HepG2 (cell line): ENCODE results near the gene LEFTY2. TPM values are rescaled to one million over a fixed set of nuclear protein-coding genes. Genes with fewer than 3 reads are reported as not detected.

Experiments
- ATAC-seq: fragments of 200-7000 bp; cut with Tn5 transposase; 3 replicates; pipeline ENCODE4 v1.9.1; 2020; ENCODE audit warnings: mild to moderate bottlenecking, moderate library complexity
- BruUV-seq: library from RNA; stranded (reverse); fragments of 400-500 nt; replicated peaks from 2 replicates; lab custom pipeline; 2021; lab: Mats Ljungman, UMichigan
- CTCF ChIA-PET: fragments of 300-600 bp; formaldehyde crosslinking; extraction: SDS; loops from one replicate; lab custom pipeline; 2021; ENCODE audit warnings: low total read pairs, inconsistent platforms, low intra/inter-chr PET ratio; lab: Yijun Ruan, JAX
- POLR2A ChIA-PET: fragments of 350-600 bp; sonication (Branson Sonifier 250); formaldehyde crosslinking; loops from one replicate; lab custom pipeline; 2020; ENCODE audit warnings: antibody characterized with exemption, inconsistent platforms; lab: Yijun Ruan, JAX
- DNase-seq: peaks from one replicate; pipeline ENCODE4 v3.0.0-alpha.2; 2015; ENCODE audit warnings: low spot score
- FAIRE-seq: peaks from 3 replicates; lab custom pipeline; 2011; peaks lifted over from hg19 to GRCh38; lab: Jason Lieb, UNC
- H2AFZ ChIP-seq: one replicate; pipeline ENCODE4 v1.6.1; 2011; ENCODE audit warnings: low read length, inconsistent platforms
- H3K27ac ChIP-seq: fragments of 300-600 bp; 3 replicates; pipeline ENCODE4 v1.8.0; 2011; ENCODE audit warnings: mixed run types, mild to moderate bottlenecking, mixed read lengths, low read length, inconsistent platforms; ENCODE audit not compliant: insufficient read depth; ENCODE audit errors: extremely low read length
- H3K27me3 ChIP-seq, 2 experiments: fragments of 200-600 bp in 1 of 2; 2 replicates in 1 of 2; 3 replicates in 1 of 2; pipeline versions ENCODE4 v1.6.0 to v1.8.0; 2011; ENCODE audit warnings: low read length in 2 of 2, mild to moderate bottlenecking in 2 of 2, moderate library complexity in 2 of 2, inconsistent platforms in 1 of 2; ENCODE audit not compliant: insufficient read depth in 2 of 2, control insufficient read depth in 1 of 2
- H3K36me3 ChIP-seq, 2 experiments: fragments of 200-600 bp in 1 of 2; replicated peaks in 1 of 2; 2 replicates in 1 of 2; 3 replicates in 1 of 2; pipeline versions ENCODE4 v1.5.1 to v1.8.0; 2011; ENCODE audit warnings: low read length in 2 of 2, inconsistent platforms in 1 of 2; ENCODE audit not compliant: insufficient read depth in 2 of 2, control insufficient read depth in 1 of 2
- H3K4me1 ChIP-seq: 2 replicates; pipeline ENCODE4 v1.5.1; 2012; ENCODE audit warnings: low read length, inconsistent platforms; ENCODE audit not compliant: insufficient read depth
- H3K4me2 ChIP-seq: 2 replicates; pipeline ENCODE4 v1.6.0; 2011; ENCODE audit warnings: low read depth, low read length, inconsistent platforms
- H3K4me3 ChIP-seq, 3 experiments: fragments of 200-600 bp in 1 of 3; sonication (generic), shearing (Covaris generic) in 1 of 3; replicated peaks in 1 of 3; 2 replicates each; pipeline ENCODE4 v1.5.1; 2011 to 2016; ENCODE audit warnings: low read length in 3 of 3, inconsistent platforms in 2 of 3, low read depth in 2 of 3, mild to moderate bottlenecking in 2 of 3, control low read depth in 1 of 3, mixed read lengths in 1 of 3; ENCODE audit not compliant: insufficient read depth in 1 of 3
- H3K79me2 ChIP-seq: one replicate; pipeline ENCODE4 v1.6.1; 2011; ENCODE audit warnings: low read length, inconsistent platforms; ENCODE audit not compliant: insufficient read depth
- H3K9ac ChIP-seq: 2 replicates; pipeline ENCODE4 v1.6.0; 2011; ENCODE audit warnings: mild to moderate bottlenecking, low read depth, low read length, inconsistent platforms; ENCODE audit not compliant: insufficient read depth
- H3K9me3 ChIP-seq: 2 replicates; pipeline ENCODE4 v1.5.1; 2012; ENCODE audit warnings: mild to moderate bottlenecking, low read length
- H4K20me1 ChIP-seq: 2 replicates; pipeline ENCODE4 v1.6.0; 2011; ENCODE audit warnings: inconsistent platforms, mild to moderate bottlenecking, low read length, moderate library complexity; ENCODE audit not compliant: insufficient read depth
- FUBP1 ChIP-seq: sonication (generic); formaldehyde crosslinking; IDR thresholded peaks from 2 replicates; pipeline ENCODE4 v1.5.1; 2020; ENCODE audit warnings: missing genetic modification reagents, mild to moderate bottlenecking, borderline replicate concordance
- GATAD1 ChIP-seq: IDR thresholded peaks from 2 replicates; pipeline ENCODE4 v1.6.1; 2016; ENCODE audit warnings: missing genetic modification reagents, missing compliant biosample characterization
- HHEX ChIP-seq: IDR thresholded peaks from 2 replicates; pipeline ENCODE4 v1.6.1; 2016; ENCODE audit warnings: control low read depth
- HNF4A ChIP-seq: sonication (generic); formaldehyde crosslinking; IDR thresholded peaks from 2 replicates; pipeline ENCODE4 v1.4.0; 2020; ENCODE audit warnings: missing genetic modification reagents
- MIER3 ChIP-seq: IDR thresholded peaks from 2 replicates; pipeline ENCODE4 v1.6.1; 2016; ENCODE audit warnings: missing compliant biosample characterization, borderline replicate concordance
- NR2F2 ChIP-seq: IDR thresholded peaks from 2 replicates; pipeline ENCODE4 v1.6.1; 2012; ENCODE audit warnings: low read depth, inconsistent platforms, borderline replicate concordance
- SOX5 ChIP-seq: IDR thresholded peaks from 2 replicates; pipeline ENCODE4 v1.6.1; 2016; ENCODE audit warnings: borderline replicate concordance
- ZFP82 ChIP-seq: sonication (generic); formaldehyde crosslinking; IDR thresholded peaks from 2 replicates; pipeline ENCODE4 v1.5.1; 2020; ENCODE audit warnings: mild to moderate bottlenecking, missing genetic modification reagents, borderline replicate concordance
- ZKSCAN1 ChIP-seq: fragments of 150-350 bp; IDR thresholded peaks from 2 replicates; pipeline ENCODE4 v1.6.1; 2014; ENCODE audit warnings: low read length
- ZNF317 ChIP-seq: sonication (generic); formaldehyde crosslinking; IDR thresholded peaks from 2 replicates; pipeline ENCODE4 v1.5.0; 2020; ENCODE audit warnings: mild to moderate bottlenecking, missing genetic modification reagents
- whole genome bisulfite sequencing: methylation state at CpG from one replicate; pipeline ENCODE4 v1.1.6; 2017; ENCODE audit warnings: low lambda C conversion rate; 5-methylcytosine and 5-hydroxymethylcytosine counted together
- in situ Hi-C: cut with HindIII; loops from 2 replicates; pipeline ENCODE4 v1.10.0; 2017; ENCODE audit warnings: low pct_unique_long_range_greater_than_20kb; ENCODE audit not compliant: extremely low pct_ligation_motif_present
- intact Hi-C: fragments of 100-400 bp; cut with micrococcal nuclease; formaldehyde crosslinking; loops from one replicate; pipeline ENCODE4 v1.10.0; 2022; ENCODE audit not compliant: unreplicated experiment
- polyA plus RNA-seq, 8 experiments: library from polyadenylated mRNA; depleted of rRNA in 3 of 8; stranded (reverse) in 7 of 8; unstranded in 1 of 8; fragments of >200 nt; fragmentation: Illumina TruSeq in 4 of 8; extraction: Trizol in 4 of 8; gene quantifications; 2 replicates each; pipeline versions ENCODE4 v1.2.1 to v1.2.3, GENCODE V29; 2011 to 2016; ENCODE audit warnings: low read depth in 4 of 8, missing spikeins in 1 of 8, mixed read lengths in 1 of 8; ENCODE audit not compliant: insufficient read depth in 1 of 8
- total RNA-seq, 5 experiments: library from RNA; depleted of rRNA; stranded (reverse); fragments of >200 nt; fragmentation: Illumina TruSeq; extraction: Trizol; gene quantifications; 2 replicates each; pipeline ENCODE4 v1.2.3, GENCODE V29; 2016; ENCODE audit warnings: low read depth in 1 of 5

The LEFTY2 gene
- total and polyA plus RNA-seq, 2 of the 13 experiments (the other 11 are each of a cell fraction or from before 2014, with no cell fraction given): 0.13 to 0.33 TPM

- Histone ChIP-seq H3K9me3 (no peaks in the 10 kb centered on the region), H3K4me2 (no peak overlapping the region), H4K20me1 (no peaks in the 10 kb centered on the region), H3K4me3 (no peak overlapping the region), H3K27me3 (no peaks in the 10 kb centered on the region), H3K36me3 (peaks cover 14 to 49% of the 10 kb centered on the region in 2 experiments), H3K27ac (no peak overlapping the region), H3K9ac (no peak overlapping the region), H3K79me2 (no peaks in the 10 kb centered on the region), H3K4me1 (no peaks in the 10 kb centered on the region), H2AFZ (no peak overlapping the region)
- 100% methylated on average over 3 of the region's 3 CpGs for WGBS
- CTCF ChIA-PET: no interaction called here
- FAIRE-seq (no peak), DNase-seq (no peak), ATAC-seq (no peak)
- POLR2A ChIA-PET: interaction anchor here (0.7 kb wide), 1 partner anchor 527 kb away, joined by 3 read pairs; no protein-coding TSS in a partner anchor
- no TSS peak for BruUV-seq
- in situ Hi-C loops: no loop called here
- intact Hi-C loops: no loop called here
- TF ChIP-seq SOX5 (CRISPR knock-in tag) (no peak), FUBP1 (CRISPR knock-in tag) (no peak), ZNF317 (CRISPR knock-in tag) (peak; percentile 99), NR2F2 (no peak)
Observed at GRCh38 chr1:225981714-225982113, 40.7 kb upstream of the LEFTY2 start.

- DNase-seq: no peak
- no peaks in the 10 kb centered on the region for H4K20me1 ChIP-seq
- H3K27ac ChIP-seq: no peak overlapping the region
- POLR2A ChIA-PET: no interaction called here
- no peak overlapping the region for H3K4me2 ChIP-seq
- FAIRE-seq: no peak
- no TSS peak for BruUV-seq
- H3K4me3 ChIP-seq: no peak overlapping the region
- H3K36me3 ChIP-seq: peaks cover 12 to 34% of the 10 kb centered on the region in 2 experiments; a peak in 4 of 5 replicates
- no peak overlapping the region for H2AFZ ChIP-seq
- 96% methylated on average over 5 of the region's 5 CpGs for WGBS
- H3K9ac ChIP-seq: no peak overlapping the region
- CTCF ChIA-PET: no interaction called here
- intact Hi-C loops (no loop called here), in situ Hi-C loops (no loop called here)
- no peaks in the 10 kb centered on the region for H3K27me3 ChIP-seq
- no peaks in the 10 kb centered on the region for H3K4me1 ChIP-seq
- no peaks in the 10 kb centered on the region for H3K79me2 ChIP-seq
- no peak for ATAC-seq
- H3K9me3 ChIP-seq: no peaks in the 10 kb centered on the region
- TF ChIP-seq ZKSCAN1: no peak
- TF ChIP-seq HHEX (CRISPR knock-in tag): no peak
- no peak for TF ChIP-seq MIER3 (CRISPR knock-in tag)
- no peak for TF ChIP-seq ZFP82 (CRISPR knock-in tag)
- no peak for TF ChIP-seq GATAD1 (CRISPR knock-in tag)
- no peak for TF ChIP-seq HNF4A (CRISPR knock-in tag)
Observed at GRCh38 chr1:225980005-225980836, 39.2 kb upstream of the LEFTY2 start.
